Measurements from ENCODE around the gene CA10.

CA10 gene

DNA sequence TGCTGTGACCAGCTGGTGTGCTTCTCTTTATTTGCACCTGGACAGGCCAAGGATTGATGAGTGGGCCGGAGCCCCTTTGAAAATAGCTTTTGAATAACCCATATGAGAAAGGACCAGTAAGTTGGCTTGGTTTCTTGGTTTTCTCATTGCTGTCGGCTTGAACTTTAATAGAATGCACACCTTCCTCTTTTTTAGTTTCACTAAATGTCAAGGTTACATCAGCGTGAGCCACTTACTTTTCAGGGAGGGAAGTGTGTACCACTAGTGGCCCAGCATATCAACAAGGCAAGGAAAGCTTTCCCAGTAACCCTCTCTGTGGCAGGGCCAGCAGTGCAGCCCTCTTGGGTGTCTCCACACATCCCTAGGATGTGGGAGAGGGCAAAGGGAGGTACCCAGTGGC is 433.3 kb downstream of the CA10 start:
- Histone ChIP-seq H3K9me2 (ENCODE audit: low read depth, low read length) (no peaks in the 10 kb centered on the region), H4K20me1 (ENCODE audit: insufficient read depth, low read length) (no peaks in the 10 kb centered on the region), H3K9me3 (ENCODE audit: low read length) (no peaks in the 10 kb centered on the region), H3K4me3 (ENCODE audit: low read depth, low read length, poor library complexity, severe bottlenecking) (no peak overlapping the region), H3K27ac (ENCODE audit: low read depth, low read length, poor library complexity, severe bottlenecking) (no peak overlapping the region), H3K79me2 (ENCODE audit: insufficient read depth, low read length) (no peaks in the 10 kb centered on the region), H2AFZ (ENCODE audit: low read length) (no peak overlapping the region), H3K36me3 (ENCODE audit: insufficient read depth, low read length) (no peaks in the 10 kb centered on the region), H3F3A (ENCODE audit: insufficient read depth, low read length) (no peaks in the 10 kb centered on the region), H3K9ac (ENCODE audit: low read length) (no peak overlapping the region), H3K4me2 (ENCODE audit: low read length) (no peak overlapping the region), H3K4me1 (ENCODE audit: insufficient read depth, low read length, severe bottlenecking) (no peaks in the 10 kb centered on the region), H3K27me3 (ENCODE audit: insufficient read depth, low read length) (no peaks in the 10 kb centered on the region)
- no peak for TF ChIP-seq EZH2 (IDR thresholded peaks at IDR 0.05; ENCODE audit: borderline replicate concordance, low read length)
- TF ChIP-seq, protein P1, sequence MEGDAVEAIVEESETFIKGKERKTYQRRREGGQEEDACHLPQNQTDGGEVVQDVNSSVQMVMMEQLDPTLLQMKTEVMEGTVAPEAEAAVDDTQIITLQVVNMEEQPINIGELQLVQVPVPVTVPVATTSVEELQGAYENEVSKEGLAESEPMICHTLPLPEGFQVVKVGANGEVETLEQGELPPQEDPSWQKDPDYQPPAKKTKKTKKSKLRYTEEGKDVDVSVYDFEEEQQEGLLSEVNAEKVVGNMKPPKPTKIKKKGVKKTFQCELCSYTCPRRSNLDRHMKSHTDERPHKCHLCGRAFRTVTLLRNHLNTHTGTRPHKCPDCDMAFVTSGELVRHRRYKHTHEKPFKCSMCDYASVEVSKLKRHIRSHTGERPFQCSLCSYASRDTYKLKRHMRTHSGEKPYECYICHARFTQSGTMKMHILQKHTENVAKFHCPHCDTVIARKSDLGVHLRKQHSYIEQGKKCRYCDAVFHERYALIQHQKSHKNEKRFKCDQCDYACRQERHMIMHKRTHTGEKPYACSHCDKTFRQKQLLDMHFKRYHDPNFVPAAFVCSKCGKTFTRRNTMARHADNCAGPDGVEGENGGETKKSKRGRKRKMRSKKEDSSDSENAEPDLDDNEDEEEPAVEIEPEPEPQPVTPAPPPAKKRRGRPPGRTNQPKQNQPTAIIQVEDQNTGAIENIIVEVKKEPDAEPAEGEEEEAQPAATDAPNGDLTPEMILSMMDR (IDR thresholded peaks at IDR 0.05; ENCODE audit: low read length): no peak

DNA sequence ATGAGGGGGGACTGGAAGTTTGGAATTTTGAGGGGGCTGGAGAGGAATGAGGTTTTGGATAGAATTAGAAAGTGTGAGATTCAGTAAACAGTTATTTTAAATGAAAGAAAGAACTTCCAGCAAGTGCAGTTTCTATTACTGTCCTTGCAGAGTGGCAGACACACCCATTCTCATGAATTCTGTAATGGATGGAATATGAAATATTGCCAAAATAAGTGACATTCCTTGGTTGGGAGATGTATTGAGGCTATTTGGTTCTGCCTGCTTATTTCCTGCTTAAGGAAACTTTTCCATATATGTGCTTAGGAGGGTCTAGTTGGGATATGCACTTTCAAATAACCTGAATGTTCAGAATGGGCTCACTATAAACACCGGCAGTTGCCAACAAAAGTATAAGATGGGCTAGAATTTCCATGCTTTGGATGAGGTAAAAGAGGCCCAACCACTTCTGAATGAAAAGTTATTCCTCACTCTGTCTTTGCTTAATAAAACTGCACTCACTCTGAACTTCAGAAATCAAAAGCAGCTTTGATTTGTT is 434.4 kb downstream of the CA10 start:
- no peak overlapping the region for H2AFZ ChIP-seq (ENCODE audit: low read length)
- no peaks in the 10 kb centered on the region for H3K79me2 ChIP-seq (ENCODE audit: insufficient read depth, low read length)
- no peaks in the 10 kb centered on the region for H3K9me2 ChIP-seq (ENCODE audit: low read depth, low read length)
- H3K27ac ChIP-seq (ENCODE audit: low read depth, low read length, poor library complexity, severe bottlenecking): no peak overlapping the region
- H3K27me3 ChIP-seq (ENCODE audit: insufficient read depth, low read length): no peaks in the 10 kb centered on the region
- H3K4me3 ChIP-seq (ENCODE audit: low read depth, low read length, poor library complexity, severe bottlenecking): no peak overlapping the region
- TF ChIP-seq, protein P1 (IDR thresholded peaks at IDR 0.05; ENCODE audit: low read length): no peak
- TF ChIP-seq EZH2 (IDR thresholded peaks at IDR 0.05; ENCODE audit: borderline replicate concordance, low read length): no peak
- H4K20me1 ChIP-seq (ENCODE audit: insufficient read depth, low read length): no peaks in the 10 kb centered on the region
- no peak overlapping the region for H3K9ac ChIP-seq (ENCODE audit: low read length)
- H3K9me3 ChIP-seq (ENCODE audit: low read length): no peaks in the 10 kb centered on the region
- no peaks in the 10 kb centered on the region for H3F3A ChIP-seq (ENCODE audit: insufficient read depth, low read length)
- H3K4me2 ChIP-seq (ENCODE audit: low read length): no peak overlapping the region
- no peaks in the 10 kb centered on the region for H3K4me1 ChIP-seq (ENCODE audit: insufficient read depth, low read length, severe bottlenecking)
- no peaks in the 10 kb centered on the region for H3K36me3 ChIP-seq (ENCODE audit: insufficient read depth, low read length)

DNA sequence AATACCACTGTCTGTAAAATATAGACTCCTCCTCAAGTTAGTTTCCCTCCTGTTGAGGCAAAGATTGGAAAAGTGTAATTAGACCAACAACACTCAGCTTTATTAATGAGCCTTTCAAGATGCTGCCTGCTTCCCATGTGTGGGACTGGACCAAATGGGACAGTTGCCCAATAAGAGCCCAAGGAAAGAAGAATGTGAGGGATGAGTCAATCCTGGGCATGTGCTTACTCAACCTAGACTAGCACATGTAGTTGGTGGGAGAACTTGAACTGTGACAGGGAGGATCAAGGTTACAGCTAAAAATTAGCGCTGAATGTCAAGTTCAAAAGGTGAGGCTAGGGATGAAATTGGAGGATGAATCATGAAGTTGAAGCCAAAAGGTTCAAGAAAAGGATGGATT is 435.5 kb downstream of the CA10 start:
- Histone ChIP-seq H3K9me3 (ENCODE audit: low read length) (no peaks in the 10 kb centered on the region), H3K4me3 (ENCODE audit: low read depth, low read length, poor library complexity, severe bottlenecking) (no peak overlapping the region), H3K4me1 (ENCODE audit: insufficient read depth, low read length, severe bottlenecking) (no peaks in the 10 kb centered on the region), H3K27ac (ENCODE audit: low read depth, low read length, poor library complexity, severe bottlenecking) (no peak overlapping the region), H3K79me2 (ENCODE audit: insufficient read depth, low read length) (no peaks in the 10 kb centered on the region), H3K4me2 (ENCODE audit: low read length) (no peak overlapping the region), H3K9ac (ENCODE audit: low read length) (no peak overlapping the region), H3K27me3 (ENCODE audit: insufficient read depth, low read length) (no peaks in the 10 kb centered on the region), H3K9me2 (ENCODE audit: low read depth, low read length) (no peaks in the 10 kb centered on the region), H3F3A (ENCODE audit: insufficient read depth, low read length) (no peaks in the 10 kb centered on the region), H3K36me3 (ENCODE audit: insufficient read depth, low read length) (no peaks in the 10 kb centered on the region), H4K20me1 (ENCODE audit: insufficient read depth, low read length) (no peaks in the 10 kb centered on the region), H2AFZ (ENCODE audit: low read length) (no peak overlapping the region)
- TF ChIP-seq EZH2 (IDR thresholded peaks at IDR 0.05; ENCODE audit: borderline replicate concordance, low read length): no peak
- TF ChIP-seq, protein P1 (IDR thresholded peaks at IDR 0.05; ENCODE audit: low read length): no peak
